ENCODE results near the gene ADGRA1. TPM values are rescaled to one million over a fixed set of nuclear protein-coding genes. Genes with fewer than 3 reads are reported as not detected.

ADGRA1 gene
- total and polyA plus RNA-seq, 2 of the 13 experiments (the other 11 are each of a cell fraction or from before 2014, with no cell fraction given) = not detected

DNA sequence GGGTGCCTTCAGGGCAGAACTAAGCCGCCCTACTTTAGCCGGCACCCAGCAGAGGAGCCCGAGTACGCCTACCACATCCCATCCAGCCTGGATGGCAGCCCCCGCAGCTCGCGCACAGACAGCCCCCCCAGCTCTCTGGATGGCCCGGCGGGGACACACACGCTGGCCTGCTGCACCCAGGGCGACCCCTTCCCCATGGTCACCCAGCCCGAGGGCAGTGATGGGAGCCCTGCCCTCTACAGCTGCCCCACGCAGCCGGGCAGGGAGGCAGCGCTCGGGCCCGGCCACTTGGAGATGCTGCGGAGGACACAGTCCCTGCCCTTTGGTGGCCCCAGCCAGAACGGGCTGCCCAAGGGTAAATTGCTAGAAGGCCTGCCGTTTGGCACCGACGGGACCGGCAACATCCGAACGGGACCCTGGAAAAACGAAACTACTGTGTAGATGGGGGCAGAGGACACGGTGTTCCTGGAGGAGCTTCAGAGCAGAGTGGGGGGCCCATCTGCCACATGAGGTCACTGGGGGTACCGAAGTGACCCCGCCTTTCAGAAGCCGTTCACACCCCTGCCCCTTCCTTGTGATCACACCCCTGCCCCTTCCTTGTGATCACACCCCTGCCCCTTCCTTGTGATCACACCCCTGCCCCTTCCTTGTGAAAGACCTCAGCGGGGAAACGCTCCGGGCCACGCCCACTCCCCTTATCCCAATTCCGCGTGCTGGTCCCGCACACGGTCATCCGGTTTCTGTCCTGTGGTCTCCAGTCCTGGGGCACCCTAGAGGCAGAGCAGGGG lies 41.5 kb downstream of the ADGRA1 start:
- Histone ChIP-seq H3K9me3 (ENCODE audit: low read length) (no peaks in the 10 kb centered on the region), H3K4me2 (ENCODE audit: low read depth, low read length) (no peak overlapping the region), H3K27ac (ENCODE audit: extremely low read length, insufficient read depth, low read length) (no peak overlapping the region), H3K27me3 (ENCODE audit: control insufficient read depth in 1 of 2, insufficient read depth in 2 of 2, low read length in 2 of 2) (peaks cover 7 to 26% of the 10 kb centered on the region in 2 experiments; a peak in 4 of 5 replicates), H3K9ac (ENCODE audit: insufficient read depth, low read depth, low read length) (no peak overlapping the region), H4K20me1 (ENCODE audit: insufficient read depth, low read length) (peaks cover 3% of the 10 kb centered on the region; the same call in 1 of the 2 replicates), H3K36me3 (replicated peaks in 1 of 2; ENCODE audit: control insufficient read depth in 1 of 2, insufficient read depth in 2 of 2, low read length in 2 of 2) (no peaks in the 10 kb centered on the region), H3K79me2 (ENCODE audit: insufficient read depth, low read length) (no peaks in the 10 kb centered on the region), H3K4me1 (ENCODE audit: insufficient read depth, low read length) (no peaks in the 10 kb centered on the region), H3K4me3 (replicated peaks in 1 of 3; ENCODE audit: insufficient read depth in 1 of 3, low read depth in 2 of 3, low read length in 3 of 3) (no peak overlapping the region), H2AFZ (ENCODE audit: low read length) (no peak overlapping the region)
- intact Hi-C loops (cut with micrococcal nuclease; ENCODE audit: unreplicated experiment) (no loop called here), in situ Hi-C loops (cut with HindIII; ENCODE audit: extremely low pct_ligation_motif_present, low pct_unique_long_range_greater_than_20kb) (loop anchor here (10.0 kb wide), 1 partner anchor 184 kb away; the partner anchor contains the start of gene CFAP46)
- no peak for FAIRE-seq
- WGBS (ENCODE audit: low lambda C conversion rate) = 30% methylated on average over 15 of the region's 39 CpGs
- no peak for ATAC-seq
- CTCF ChIA-PET (ENCODE audit: low intra/inter-chr PET ratio, low total read pairs) = no interaction called here
- POLR2A ChIA-PET = no interaction called here
- BruUV-seq (replicated peaks) = no TSS peak
- DNase-seq (ENCODE audit: low spot score) = no peak
- TF ChIP-seq HCFC1 (IDR thresholded peaks at IDR 0.05; ENCODE audit: low read depth, low read length) = no peak
- no peak for TF ChIP-seq ZNF597 (CRISPR knock-in tag; IDR thresholded peaks at IDR 0.05)
- TF ChIP-seq HBP1 (CRISPR knock-in tag; IDR thresholded peaks at IDR 0.05; ENCODE audit: low read depth) = no peak
- no peak for TF ChIP-seq ZNF891 (CRISPR knock-in tag; IDR thresholded peaks at IDR 0.05)
- no peak for TF ChIP-seq ZNF777 (CRISPR knock-in tag; IDR thresholded peaks at IDR 0.05)
- TF ChIP-seq SP2 (CRISPR knock-in tag; IDR thresholded peaks at IDR 0.05) = no peak
- TF ChIP-seq, protein P1, sequence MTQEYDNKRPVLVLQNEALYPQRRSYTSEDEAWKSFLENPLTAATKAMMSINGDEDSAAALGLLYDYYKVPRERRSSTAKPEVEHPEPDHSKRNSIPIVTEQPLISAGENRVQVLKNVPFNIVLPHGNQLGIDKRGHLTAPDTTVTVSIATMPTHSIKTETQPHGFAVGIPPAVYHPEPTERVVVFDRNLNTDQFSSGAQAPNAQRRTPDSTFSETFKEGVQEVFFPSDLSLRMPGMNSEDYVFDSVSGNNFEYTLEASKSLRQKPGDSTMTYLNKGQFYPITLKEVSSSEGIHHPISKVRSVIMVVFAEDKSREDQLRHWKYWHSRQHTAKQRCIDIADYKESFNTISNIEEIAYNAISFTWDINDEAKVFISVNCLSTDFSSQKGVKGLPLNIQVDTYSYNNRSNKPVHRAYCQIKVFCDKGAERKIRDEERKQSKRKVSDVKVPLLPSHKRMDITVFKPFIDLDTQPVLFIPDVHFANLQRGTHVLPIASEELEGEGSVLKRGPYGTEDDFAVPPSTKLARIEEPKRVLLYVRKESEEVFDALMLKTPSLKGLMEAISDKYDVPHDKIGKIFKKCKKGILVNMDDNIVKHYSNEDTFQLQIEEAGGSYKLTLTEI (CRISPR knock-in tag; conservative IDR thresholded peaks at IDR 0.05) = no peak
- TF ChIP-seq NAIF1 (CRISPR knock-in tag; IDR thresholded peaks at IDR 0.05; ENCODE audit: borderline replicate concordance) = no peak
- no peak for TF ChIP-seq NCOR1 (IDR thresholded peaks at IDR 0.05; ENCODE audit: borderline replicate concordance, low read length)
- TF ChIP-seq TBP (CRISPR knock-in tag; IDR thresholded peaks at IDR 0.05) = no peak
- TF ChIP-seq, protein P2, sequence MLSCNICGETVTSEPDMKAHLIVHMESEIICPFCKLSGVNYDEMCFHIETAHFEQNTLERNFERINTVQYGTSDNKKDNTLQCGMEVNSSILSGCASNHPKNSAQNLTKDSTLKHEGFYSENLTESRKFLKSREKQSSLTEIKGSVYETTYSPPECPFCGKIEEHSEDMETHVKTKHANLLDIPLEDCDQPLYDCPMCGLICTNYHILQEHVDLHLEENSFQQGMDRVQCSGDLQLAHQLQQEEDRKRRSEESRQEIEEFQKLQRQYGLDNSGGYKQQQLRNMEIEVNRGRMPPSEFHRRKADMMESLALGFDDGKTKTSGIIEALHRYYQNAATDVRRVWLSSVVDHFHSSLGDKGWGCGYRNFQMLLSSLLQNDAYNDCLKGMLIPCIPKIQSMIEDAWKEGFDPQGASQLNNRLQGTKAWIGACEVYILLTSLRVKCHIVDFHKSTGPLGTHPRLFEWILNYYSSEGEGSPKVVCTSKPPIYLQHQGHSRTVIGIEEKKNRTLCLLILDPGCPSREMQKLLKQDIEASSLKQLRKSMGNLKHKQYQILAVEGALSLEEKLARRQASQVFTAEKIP (CRISPR knock-in tag; IDR thresholded peaks at IDR 0.05; ENCODE audit: borderline replicate concordance) = no peak
- TF ChIP-seq, protein P3, sequence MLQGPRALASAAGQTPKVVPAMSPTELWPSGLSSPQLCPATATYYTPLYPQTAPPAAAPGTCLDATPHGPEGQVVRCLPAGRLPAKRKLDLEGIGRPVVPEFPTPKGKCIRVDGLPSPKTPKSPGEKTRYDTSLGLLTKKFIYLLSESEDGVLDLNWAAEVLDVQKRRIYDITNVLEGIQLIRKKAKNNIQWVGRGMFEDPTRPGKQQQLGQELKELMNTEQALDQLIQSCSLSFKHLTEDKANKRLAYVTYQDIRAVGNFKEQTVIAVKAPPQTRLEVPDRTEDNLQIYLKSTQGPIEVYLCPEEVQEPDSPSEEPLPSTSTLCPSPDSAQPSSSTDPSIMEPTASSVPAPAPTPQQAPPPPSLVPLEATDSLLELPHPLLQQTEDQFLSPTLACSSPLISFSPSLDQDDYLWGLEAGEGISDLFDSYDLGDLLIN (CRISPR knock-in tag; IDR thresholded peaks at IDR 0.05; ENCODE audit: borderline replicate concordance) = no peak
- no peak for TF ChIP-seq FOSL1 (CRISPR knock-in tag; IDR thresholded peaks at IDR 0.05; ENCODE audit: borderline replicate concordance)
- TF ChIP-seq, protein P4, sequence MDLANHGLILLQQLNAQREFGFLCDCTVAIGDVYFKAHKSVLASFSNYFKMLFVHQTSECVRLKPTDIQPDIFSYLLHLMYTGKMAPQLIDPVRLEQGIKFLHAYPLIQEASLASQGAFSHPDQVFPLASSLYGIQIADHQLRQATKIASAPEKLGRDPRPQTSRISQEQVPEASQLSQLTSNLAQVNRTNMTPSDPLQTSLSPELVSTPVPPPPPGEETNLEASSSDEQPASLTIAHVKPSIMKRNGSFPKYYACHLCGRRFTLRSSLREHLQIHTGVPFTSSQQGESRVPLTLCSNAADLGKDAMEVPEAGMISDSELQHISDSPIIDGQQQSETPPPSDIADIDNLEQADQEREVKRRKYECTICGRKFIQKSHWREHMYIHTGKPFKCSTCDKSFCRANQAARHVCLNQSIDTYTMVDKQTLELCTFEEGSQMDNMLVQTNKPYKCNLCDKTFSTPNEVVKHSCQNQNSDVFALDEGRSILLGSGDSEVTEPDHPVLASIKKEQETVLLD (CRISPR knock-in tag; IDR thresholded peaks at IDR 0.05; ENCODE audit: low read depth) = no peak
- no peak for TF ChIP-seq ZNF737 (CRISPR knock-in tag; IDR thresholded peaks at IDR 0.05; ENCODE audit: borderline replicate concordance)

Measured in HepG2 (cell line).